Nephron progenitor cell (in vitro differentiated cells): Measurements from ENCODE around the gene CCDC137.

ENCODE experiments used
- DNase-seq: peaks from one replicate; pipeline ENCODE4 v3.0.0; 2021
- H3K27ac Mint-ChIP-seq: 2 replicates; pipeline ENCODE4 v1.8.0; 2021; ENCODE audit warnings: mild to moderate bottlenecking, moderate library complexity, mixed read lengths
- H3K27me3 Mint-ChIP-seq: 2 replicates; pipeline ENCODE4 v1.8.0; 2021; ENCODE audit warnings: mild to moderate bottlenecking, low read depth, mixed read lengths; ENCODE audit not compliant: poor library complexity
- H3K36me3 Mint-ChIP-seq: 2 replicates; pipeline ENCODE4 v1.8.0; 2021; ENCODE audit warnings: low read depth, mixed read lengths
- H3K4me1 Mint-ChIP-seq: 2 replicates; pipeline ENCODE4 v1.8.0; 2021; ENCODE audit warnings: mixed read lengths
- H3K4me3 Mint-ChIP-seq: 2 replicates; pipeline ENCODE4 v1.8.0; 2021; ENCODE audit warnings: mild to moderate bottlenecking, moderate library complexity, mixed read lengths
- H3K9me3 Mint-ChIP-seq: 2 replicates; pipeline ENCODE4 v1.8.0; 2021; ENCODE audit warnings: mild to moderate bottlenecking, moderate library complexity, mixed read lengths
- CTCF ChIP-seq: fragments of 200-600 bp; sonication (generic); IDR thresholded peaks from 2 replicates; pipeline ENCODE4 v1.5.0; 2021; ENCODE audit warnings: antibody characterized with exemption

The CCDC137 gene

GRCh38 chr17:81635431-81635830 lies 31.1 kb upstream of the CCDC137 start:
- Mint-ChIP-seq H3K36me3 (peaks cover 14% of the 10 kb centered on the region), H3K4me3 (peak overlapping the region; percentile 94), H3K27ac (peak overlapping the region; percentile 93), H3K4me1 (peaks cover 31% of the 10 kb centered on the region), H3K9me3 (no peaks in the 10 kb centered on the region), H3K27me3 (peaks cover 3% of the 10 kb centered on the region)
- no peak for TF ChIP-seq CTCF
- no peak for DNase-seq

- H3K4me3 Mint-ChIP-seq = peak overlapping the region; percentile 94
- peaks cover 13% of the 10 kb centered on the region for H3K36me3 Mint-ChIP-seq
- TF ChIP-seq CTCF = no peak
- DNase-seq = no peak
- peak overlapping the region; percentile 93 for H3K27ac Mint-ChIP-seq
- no peaks in the 10 kb centered on the region for H3K9me3 Mint-ChIP-seq
- peaks cover 31% of the 10 kb centered on the region for H3K4me1 Mint-ChIP-seq
- H3K27me3 Mint-ChIP-seq = peaks cover 3% of the 10 kb centered on the region
These were observed 30.5 kb upstream of the CCDC137 start for GRCh38 chr17:81635973-81636504.

- H3K4me3 Mint-ChIP-seq = peak within 1 kb of the TSS; percentile 94
- H3K27ac Mint-ChIP-seq = peak within 1 kb of the TSS; percentile 93
- H3K36me3 Mint-ChIP-seq = peaks cover 8% of the 10 kb centered on the region
- DNase-seq = peak; percentile 94
- no peak for TF ChIP-seq CTCF
- peaks cover 3% of the 10 kb centered on the region for H3K27me3 Mint-ChIP-seq
- H3K9me3 Mint-ChIP-seq = no peaks in the 10 kb centered on the region
- peaks cover 35% of the 10 kb centered on the region for H3K4me1 Mint-ChIP-seq
These were observed 29.8 kb upstream of the CCDC137 start, which contains the start of the genes NPLOC4 and TSPAN10 for GRCh38 chr17:81636505-81637288. Gene NPLOC4, minus strand, starts transcription at chr17:81637112. Its CDS starts 182 bp downstream, at chr17:81636930. Gene TSPAN10, plus strand, starts transcription at chr17:81637196. Its CDS starts 5,217 bp downstream, at chr17:81642413.

GRCh38 chr17:81638683-81639082 lies 27.9 kb upstream of the CCDC137 start:
- Mint-ChIP-seq H3K4me1 (peaks cover 34% of the 10 kb centered on the region), H3K36me3 (no peaks in the 10 kb centered on the region), H3K9me3 (no peaks in the 10 kb centered on the region), H3K27ac (no peak overlapping the region), H3K27me3 (peaks cover 3% of the 10 kb centered on the region), H3K4me3 (peak overlapping the region; percentile 32)
- no peak for TF ChIP-seq CTCF
- DNase-seq = no peak

- no peak for DNase-seq
- no peak overlapping the region for H3K4me3 Mint-ChIP-seq
- no peak overlapping the region for H3K27ac Mint-ChIP-seq
- H3K27me3 Mint-ChIP-seq = peaks cover 3% of the 10 kb centered on the region
- H3K4me1 Mint-ChIP-seq = peaks cover 34% of the 10 kb centered on the region
- no peaks in the 10 kb centered on the region for H3K9me3 Mint-ChIP-seq
- no peak for TF ChIP-seq CTCF
- H3K36me3 Mint-ChIP-seq = no peaks in the 10 kb centered on the region
These were observed 26.5 kb upstream of the CCDC137 start for GRCh38 chr17:81640011-81640410.
